HK-2 (cell line): ENCODE measurements around the gene NR2F2.

ENCODE experiments used
- DNase-seq: peaks from one replicate; pipeline ENCODE4 v3.0.0-alpha.2; 2018; ENCODE audit not compliant: unreplicated experiment

Gene NR2F2

GRCh38 chr15:96331945-96332636 lies 1.6 kb downstream of the NR2F2 start:
- DNase-seq = peak; percentile 53

- DNase-seq = no peak
Measured at GRCh38 chr15:96332637-96333121, 2.2 kb downstream of the NR2F2 start.

DNA sequence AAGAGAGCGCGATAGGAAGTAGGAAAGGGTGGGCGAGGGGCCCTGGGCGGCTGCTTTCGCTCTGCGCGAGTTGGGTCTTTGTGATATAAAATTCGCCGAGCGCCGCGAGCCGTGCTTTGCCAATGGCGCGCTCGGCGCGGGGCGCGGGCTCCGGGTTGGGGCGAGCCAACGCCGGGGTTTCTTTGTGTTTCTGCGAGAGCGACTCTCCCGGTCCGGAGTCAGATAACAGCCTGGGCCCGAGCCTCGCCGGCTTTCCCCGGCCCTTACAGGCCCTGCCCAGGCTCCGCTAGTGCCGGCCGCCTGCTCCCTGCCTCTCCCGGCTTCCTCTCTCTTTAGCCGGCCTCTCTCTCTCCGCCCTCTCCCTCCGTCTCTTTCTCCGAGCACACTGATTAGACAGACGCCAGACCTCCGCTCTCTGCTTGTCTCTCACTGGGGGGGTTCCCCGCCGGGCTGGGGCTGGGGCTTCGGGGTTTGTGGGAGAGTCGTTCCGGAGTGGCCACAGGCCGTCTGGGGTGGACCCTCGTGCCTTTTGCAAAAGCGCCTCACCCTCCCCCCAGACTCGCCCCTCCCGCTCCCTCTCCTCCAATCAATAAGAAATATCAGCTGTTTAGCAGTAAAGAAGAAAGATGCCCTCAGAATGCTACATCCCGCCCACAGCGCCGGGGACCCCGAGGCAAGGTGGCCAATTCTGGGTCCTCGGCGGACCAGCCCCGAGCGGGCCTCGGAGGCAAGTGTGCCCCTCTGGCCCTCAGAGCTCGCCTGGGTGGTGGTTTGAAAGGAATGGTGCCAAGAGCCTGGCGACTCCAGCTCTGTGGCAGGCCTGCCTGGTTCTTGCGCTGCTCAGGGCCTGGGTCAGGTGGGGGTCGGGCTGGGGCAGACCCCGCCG lies 2.9 kb downstream of the NR2F2 start:
- DNase-seq = peak; percentile 45

- no peak for DNase-seq
Measured at GRCh38 chr15:96334017-96334704, 3.7 kb downstream of the NR2F2 start.

DNA sequence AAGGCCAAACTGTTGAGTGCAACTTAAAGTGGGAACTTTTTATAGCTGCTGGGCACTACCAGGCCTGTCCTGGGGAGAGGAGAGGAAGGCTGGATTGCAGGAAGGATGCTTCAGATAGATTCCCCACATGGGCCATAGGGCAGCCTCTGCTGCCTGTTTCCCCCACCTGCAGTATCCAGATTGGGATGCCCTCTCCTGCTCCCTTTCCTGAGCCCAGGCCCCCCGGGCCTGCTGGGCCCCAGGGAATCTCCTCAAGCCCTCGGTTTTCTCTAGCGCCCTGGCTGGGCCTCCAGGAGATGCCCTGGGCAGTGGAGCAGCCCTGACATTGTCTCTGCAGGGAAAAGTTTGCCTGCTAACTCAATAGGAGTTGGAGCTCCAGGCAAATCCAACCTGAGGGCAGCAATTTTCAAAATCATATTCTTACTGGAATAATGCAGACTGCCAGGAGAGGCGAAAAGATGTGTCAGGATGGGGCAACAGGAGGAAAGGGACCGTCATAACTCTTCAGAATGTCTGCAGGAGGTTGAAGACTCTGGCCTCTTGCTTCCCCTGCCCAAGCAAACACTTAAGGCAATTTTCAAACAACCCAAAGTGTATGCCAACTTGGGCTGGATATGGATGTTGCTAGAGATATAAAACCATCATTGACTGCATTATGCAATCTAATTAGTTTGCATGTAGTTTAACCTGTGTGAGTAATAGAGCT lies 4.4 kb downstream of the NR2F2 start:
- DNase-seq = no peak

GRCh38 chr15:96335411-96336024 lies 5.0 kb downstream of the NR2F2 start:
- no peak for DNase-seq

GRCh38 chr15:96336108-96336595 lies 5.7 kb downstream of the NR2F2 start:
- DNase-seq = no peak

DNA sequence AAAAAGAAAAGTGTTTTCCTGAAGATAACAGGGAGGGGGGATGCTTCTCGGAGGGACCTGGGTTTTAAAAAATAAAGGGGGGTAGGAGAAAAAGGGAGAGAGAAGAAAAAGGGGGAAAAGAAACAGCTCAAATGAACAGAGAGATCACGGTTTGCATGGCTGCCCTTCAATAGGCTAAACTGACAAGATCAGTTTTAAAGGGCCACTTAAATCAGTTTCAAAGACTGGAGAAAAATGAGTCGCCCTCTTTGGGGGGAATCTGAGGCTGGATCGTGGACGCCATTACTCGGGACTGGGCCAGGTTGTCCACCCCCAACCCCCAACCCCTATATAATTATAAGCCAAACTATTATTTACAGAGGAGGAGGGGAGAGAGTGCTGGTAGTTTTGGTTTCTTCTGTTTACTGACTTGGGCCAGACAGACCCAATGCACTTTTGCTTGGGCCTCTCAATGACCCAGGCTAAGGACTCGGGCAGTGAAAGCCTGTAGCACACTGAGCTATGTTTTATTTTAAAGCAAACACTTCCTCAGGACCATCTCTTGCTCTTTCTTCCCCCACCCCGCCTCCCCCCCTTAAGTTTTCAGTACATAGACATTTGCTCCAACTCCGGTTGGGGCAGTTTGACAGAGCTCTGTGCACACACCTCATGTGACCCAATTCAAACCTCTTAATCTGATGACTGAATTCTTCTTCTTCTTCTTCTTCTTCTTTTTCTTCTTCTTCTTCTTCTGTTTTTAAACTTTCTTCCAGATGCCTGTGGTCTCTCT lies 6.3 kb downstream of the NR2F2 start:
- DNase-seq = no peak

DNA sequence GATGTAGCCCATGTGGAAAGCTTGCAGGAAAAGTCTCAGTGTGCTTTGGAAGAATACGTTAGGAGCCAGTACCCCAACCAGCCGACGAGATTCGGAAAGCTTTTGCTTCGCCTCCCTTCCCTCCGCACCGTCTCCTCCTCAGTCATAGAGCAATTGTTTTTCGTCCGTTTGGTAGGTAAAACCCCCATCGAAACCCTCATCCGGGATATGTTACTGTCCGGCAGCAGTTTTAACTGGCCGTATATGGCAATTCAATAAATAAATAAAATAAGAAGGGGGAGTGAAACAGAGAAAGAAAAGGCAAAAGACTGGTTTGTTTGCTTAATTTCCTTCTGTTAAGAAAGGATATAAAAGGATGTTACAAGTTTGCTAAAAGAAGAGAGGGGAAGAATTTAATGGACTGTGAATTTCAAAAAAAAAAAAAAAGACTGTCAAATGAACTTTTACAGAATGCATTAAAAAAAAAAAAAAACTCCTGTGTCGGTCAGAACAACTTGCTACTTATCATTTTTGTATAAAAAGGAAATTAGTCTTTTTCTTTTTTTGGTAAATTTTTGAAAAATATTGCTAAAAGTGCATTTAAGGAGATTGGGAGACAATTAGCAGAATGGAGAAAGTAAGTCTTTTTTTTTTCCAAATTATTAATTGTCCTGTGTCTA lies 7.0 kb downstream of the NR2F2 start:
- no peak for DNase-seq

DNA sequence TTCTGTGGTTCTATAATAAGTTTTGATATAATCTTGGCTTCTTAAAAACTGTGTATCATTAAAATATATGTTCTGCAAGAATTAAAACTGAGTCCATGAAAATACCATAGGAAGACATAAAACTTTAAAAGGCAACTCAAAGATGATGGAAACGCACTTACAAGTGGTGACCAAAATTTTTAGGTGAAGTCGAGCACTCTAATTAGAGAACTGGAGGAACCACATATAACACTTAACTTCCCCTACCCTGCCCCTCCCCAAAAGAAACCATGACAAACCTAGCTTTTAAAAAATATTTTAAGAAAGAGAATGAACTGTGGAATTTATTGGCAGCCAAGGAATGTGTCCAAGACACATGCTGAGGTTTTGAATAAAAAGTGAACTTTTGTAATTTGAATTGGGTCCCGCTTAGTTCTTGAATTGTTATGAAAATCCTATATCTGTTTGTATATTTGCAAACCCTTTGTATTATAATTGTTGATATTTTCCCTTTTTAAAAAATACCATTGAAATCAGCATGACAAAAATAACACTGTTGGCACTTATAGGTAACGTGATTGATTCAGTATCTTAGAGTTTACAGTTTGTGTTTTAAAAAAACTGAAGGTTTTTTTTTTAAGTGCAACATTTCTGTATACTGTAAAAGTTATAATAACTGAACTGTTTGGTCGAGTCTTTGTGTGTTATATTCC lies 7.7 kb downstream of the NR2F2 start:
- DNase-seq = no peak

DNA sequence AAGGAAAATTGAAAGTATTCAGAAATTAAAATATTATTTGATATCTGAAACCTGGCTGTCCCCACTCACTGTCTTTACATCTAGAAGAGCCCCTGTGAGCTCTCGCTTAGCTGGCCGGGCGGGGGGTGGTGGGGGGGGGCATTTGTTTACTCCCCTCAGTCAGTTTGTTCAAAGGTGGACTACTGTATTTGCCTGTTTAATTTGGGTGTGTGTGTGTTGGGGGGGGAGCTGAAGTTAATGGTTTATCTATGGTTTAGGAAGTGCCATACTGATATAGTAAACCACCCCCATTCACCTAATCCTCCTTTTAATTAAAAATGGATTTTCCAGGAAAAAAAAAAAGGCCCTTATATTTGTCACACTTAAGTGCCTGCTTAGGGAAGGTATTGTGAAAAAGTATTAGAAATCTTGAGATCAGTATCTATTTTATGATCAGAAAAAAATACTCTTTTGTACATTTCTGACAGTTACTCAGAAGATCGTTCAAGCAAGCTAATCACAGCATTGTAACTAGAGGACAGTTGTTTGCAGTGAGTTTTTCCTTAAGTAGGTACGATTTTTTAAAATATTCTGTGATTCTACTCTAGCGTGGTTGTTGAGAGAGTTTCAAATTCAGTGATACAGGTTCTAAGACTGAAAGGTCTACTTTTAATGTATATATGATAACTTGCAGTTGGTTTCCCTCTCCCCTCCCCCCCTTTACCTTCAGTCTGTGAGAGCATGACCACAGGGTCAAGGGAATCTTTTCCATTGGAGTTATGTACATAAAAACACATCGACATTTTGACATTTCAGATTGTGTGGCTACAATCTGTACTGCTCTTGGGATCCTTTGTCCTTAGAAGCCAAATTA lies 8.5 kb downstream of the NR2F2 start:
- DNase-seq = no peak

DNA sequence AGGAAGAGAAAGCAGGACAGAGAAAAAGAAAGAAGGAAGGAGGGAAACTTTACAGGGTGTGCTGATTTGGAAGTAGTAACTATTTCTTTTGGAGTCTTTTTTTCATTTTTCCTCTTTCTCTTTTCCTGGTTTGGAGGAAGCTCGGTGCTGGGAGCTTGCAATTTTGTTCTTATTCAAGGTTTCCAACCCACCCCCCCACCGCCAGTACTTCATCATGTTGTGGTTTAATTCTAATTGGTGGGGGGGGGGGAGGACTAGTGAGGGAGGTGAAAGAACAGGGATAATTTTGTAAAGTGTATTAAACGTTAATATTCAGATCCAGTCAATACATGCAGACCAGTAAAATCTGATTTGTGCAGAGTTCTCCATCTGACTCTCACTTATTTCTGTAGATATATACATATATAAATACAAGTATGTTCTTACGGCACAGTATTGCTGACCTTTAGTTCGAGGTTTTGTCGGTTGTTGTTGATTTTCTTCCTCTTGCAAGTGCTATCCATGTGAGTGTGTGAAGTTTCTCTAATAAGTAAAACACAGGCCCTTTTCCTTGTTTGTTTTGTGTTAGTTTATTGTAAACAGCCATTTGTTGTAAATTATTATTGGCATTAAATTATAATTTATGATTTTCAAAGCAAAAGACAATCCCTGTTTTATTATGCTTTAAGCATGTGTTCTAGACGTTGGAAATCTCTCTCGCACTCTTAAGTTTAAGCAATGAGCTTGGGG lies 9.3 kb downstream of the NR2F2 start:
- DNase-seq = no peak

- DNase-seq = no peak
Measured at GRCh38 chr15:96340348-96340597, 9.8 kb downstream of the NR2F2 start.

- no peak for DNase-seq
Measured at GRCh38 chr15:96340598-96341512, 10.4 kb downstream of the NR2F2 start.

DNA sequence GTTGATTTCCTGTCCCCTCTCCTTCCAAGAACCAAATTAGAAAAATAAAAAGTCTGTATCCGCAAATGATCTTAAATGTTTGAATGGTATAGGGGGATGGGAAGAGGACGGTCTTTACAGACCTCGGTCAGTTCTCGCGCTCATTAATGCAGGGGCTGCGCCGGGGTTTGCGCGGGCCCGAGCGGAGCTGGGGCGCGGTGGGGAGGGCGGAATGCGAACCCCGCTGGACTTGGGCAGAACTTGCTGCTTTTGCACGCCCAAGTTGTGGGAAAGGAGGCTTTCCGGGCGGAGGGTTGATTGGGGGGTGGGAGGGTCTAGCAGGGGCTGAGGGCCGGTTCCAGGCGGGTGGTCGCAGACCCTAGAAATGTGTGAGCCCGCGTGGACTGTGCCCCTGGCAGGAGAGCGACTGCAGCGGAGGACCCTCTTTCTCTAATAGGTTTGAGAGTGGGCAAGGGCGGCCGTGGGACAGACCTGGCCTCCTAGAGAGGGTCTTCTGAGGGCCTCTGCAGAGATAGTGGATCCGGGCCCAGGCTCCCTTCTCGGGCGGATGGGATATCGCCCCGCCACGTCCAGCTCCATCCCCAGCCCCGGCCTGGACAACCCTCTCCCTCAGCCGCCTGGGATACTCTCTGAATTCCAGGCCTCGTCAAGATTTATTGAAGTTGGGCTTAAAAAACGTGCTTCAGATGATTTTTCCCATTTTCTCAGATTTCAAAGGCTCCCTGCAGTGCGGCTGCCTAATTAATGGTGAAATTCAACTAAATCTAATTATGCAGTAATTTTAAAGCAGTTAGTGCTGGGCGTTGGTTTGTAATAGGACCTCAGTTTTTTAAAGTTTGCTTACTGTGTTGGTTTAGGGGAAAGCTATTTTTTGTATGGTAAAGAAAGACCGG lies 11.3 kb downstream of the NR2F2 start:
- no peak for DNase-seq
